HepG2 (cell line): Measurements from ENCODE around the gene WNK1. TPM values are rescaled to one million over a fixed set of nuclear protein-coding genes. Genes with fewer than 3 reads are reported as not detected.

ENCODE experiments used
- ATAC-seq: fragments of 200-7000 bp; cut with Tn5 transposase; 3 replicates; pipeline ENCODE4 v1.9.1; 2020; ENCODE audit warnings: mild to moderate bottlenecking, moderate library complexity
- BruUV-seq: library from RNA; stranded (reverse); fragments of 400-500 nt; replicated peaks from 2 replicates; lab custom pipeline; 2021; lab: Mats Ljungman, UMichigan
- CTCF ChIA-PET: fragments of 300-600 bp; formaldehyde crosslinking; extraction: SDS; loops from one replicate; lab custom pipeline; 2021; ENCODE audit warnings: low total read pairs, inconsistent platforms, low intra/inter-chr PET ratio; lab: Yijun Ruan, JAX
- POLR2A ChIA-PET: fragments of 350-600 bp; sonication (Branson Sonifier 250); formaldehyde crosslinking; loops from one replicate; lab custom pipeline; 2020; ENCODE audit warnings: antibody characterized with exemption, inconsistent platforms; lab: Yijun Ruan, JAX
- DNase-seq: peaks from one replicate; pipeline ENCODE4 v3.0.0-alpha.2; 2015; ENCODE audit warnings: low spot score
- FAIRE-seq: peaks from 3 replicates; lab custom pipeline; 2011; peaks lifted over from hg19 to GRCh38; lab: Jason Lieb, UNC
- H2AFZ ChIP-seq: one replicate; pipeline ENCODE4 v1.6.1; 2011; ENCODE audit warnings: low read length, inconsistent platforms
- H3K27ac ChIP-seq: fragments of 300-600 bp; 3 replicates; pipeline ENCODE4 v1.8.0; 2011; ENCODE audit warnings: mixed run types, mild to moderate bottlenecking, mixed read lengths, low read length, inconsistent platforms; ENCODE audit not compliant: insufficient read depth; ENCODE audit errors: extremely low read length
- H3K27me3 ChIP-seq, 2 experiments: fragments of 200-600 bp in 1 of 2; 2 replicates in 1 of 2; 3 replicates in 1 of 2; pipeline versions ENCODE4 v1.6.0 to v1.8.0; 2011; ENCODE audit warnings: low read length in 2 of 2, mild to moderate bottlenecking in 2 of 2, moderate library complexity in 2 of 2, inconsistent platforms in 1 of 2; ENCODE audit not compliant: insufficient read depth in 2 of 2, control insufficient read depth in 1 of 2
- H3K36me3 ChIP-seq, 2 experiments: fragments of 200-600 bp in 1 of 2; replicated peaks in 1 of 2; 2 replicates in 1 of 2; 3 replicates in 1 of 2; pipeline versions ENCODE4 v1.5.1 to v1.8.0; 2011; ENCODE audit warnings: low read length in 2 of 2, inconsistent platforms in 1 of 2; ENCODE audit not compliant: insufficient read depth in 2 of 2, control insufficient read depth in 1 of 2
- H3K4me1 ChIP-seq: 2 replicates; pipeline ENCODE4 v1.5.1; 2012; ENCODE audit warnings: low read length, inconsistent platforms; ENCODE audit not compliant: insufficient read depth
- H3K4me2 ChIP-seq: 2 replicates; pipeline ENCODE4 v1.6.0; 2011; ENCODE audit warnings: low read depth, low read length, inconsistent platforms
- H3K4me3 ChIP-seq, 3 experiments: fragments of 200-600 bp in 1 of 3; sonication (generic), shearing (Covaris generic) in 1 of 3; replicated peaks in 1 of 3; 2 replicates each; pipeline ENCODE4 v1.5.1; 2011 to 2016; ENCODE audit warnings: low read length in 3 of 3, inconsistent platforms in 2 of 3, low read depth in 2 of 3, mild to moderate bottlenecking in 2 of 3, control low read depth in 1 of 3, mixed read lengths in 1 of 3; ENCODE audit not compliant: insufficient read depth in 1 of 3
- H3K79me2 ChIP-seq: one replicate; pipeline ENCODE4 v1.6.1; 2011; ENCODE audit warnings: low read length, inconsistent platforms; ENCODE audit not compliant: insufficient read depth
- H3K9ac ChIP-seq: 2 replicates; pipeline ENCODE4 v1.6.0; 2011; ENCODE audit warnings: mild to moderate bottlenecking, low read depth, low read length, inconsistent platforms; ENCODE audit not compliant: insufficient read depth
- H3K9me3 ChIP-seq: 2 replicates; pipeline ENCODE4 v1.5.1; 2012; ENCODE audit warnings: mild to moderate bottlenecking, low read length
- H4K20me1 ChIP-seq: 2 replicates; pipeline ENCODE4 v1.6.0; 2011; ENCODE audit warnings: inconsistent platforms, mild to moderate bottlenecking, low read length, moderate library complexity; ENCODE audit not compliant: insufficient read depth
- JDP2 ChIP-seq: sonication (generic); formaldehyde crosslinking; IDR thresholded peaks from 2 replicates; pipeline ENCODE4 v1.8.1; 2022; ENCODE audit warnings: missing genetic modification reagents, borderline replicate concordance
- MAF1 ChIP-seq: sonication (generic); formaldehyde crosslinking; IDR thresholded peaks from 2 replicates; pipeline ENCODE4 v1.5.0; 2020; ENCODE audit warnings: missing genetic modification reagents, borderline replicate concordance
- NFKB2 ChIP-seq: sonication (generic); formaldehyde crosslinking; IDR thresholded peaks from 2 replicates; pipeline ENCODE4 v1.4.0; 2020; ENCODE audit warnings: missing genetic modification reagents, borderline replicate concordance
- RAD21 ChIP-seq: fragments of 450-650 bp; formaldehyde crosslinking; IDR thresholded peaks from 2 replicates; pipeline ENCODE4 v1.5.0; 2020; ENCODE audit warnings: mild to moderate bottlenecking
- RBM39 ChIP-seq: fragments of 200-400 bp; formaldehyde crosslinking; IDR thresholded peaks from one replicate; pipeline ENCODE4 v1.6.1; 2018; ENCODE audit warnings: antibody characterized with exemption, mild to moderate bottlenecking, low read depth, low read length; ENCODE audit not compliant: poor library complexity, severe bottlenecking
- RFX5 ChIP-seq: IDR thresholded peaks from 2 replicates; pipeline ENCODE4 v1.6.1; 2011; ENCODE audit warnings: low read depth, low read length, improper control_type of control experiment
- SALL2 ChIP-seq: sonication (generic); formaldehyde crosslinking; IDR thresholded peaks from 2 replicates; pipeline ENCODE4 v1.8.1; 2023; ENCODE audit warnings: mild to moderate bottlenecking, missing genetic modification reagents, inconsistent platforms
- YY1 ChIP-seq: IDR thresholded peaks from 2 replicates; pipeline ENCODE4 v1.6.1; 2011; ENCODE audit warnings: low read length, low read depth, moderate library complexity, mild to moderate bottlenecking; ENCODE audit not compliant: insufficient read depth, insufficient replicate concordance
- ZNF24 ChIP-seq: fragments of 450-650 bp; IDR thresholded peaks from 2 replicates; pipeline ENCODE4 v1.6.1; 2017; ENCODE audit warnings: antibody characterized with exemption, mild to moderate bottlenecking
- ZNF552 ChIP-seq: sonication (generic); formaldehyde crosslinking; IDR thresholded peaks from 2 replicates; pipeline ENCODE4 v1.9.0; 2022; ENCODE audit warnings: missing genetic modification reagents, mild to moderate bottlenecking, borderline replicate concordance
- WGBS: methylation state at CpG from one replicate; pipeline ENCODE4 v1.1.6; 2017; ENCODE audit warnings: low lambda C conversion rate; 5-methylcytosine and 5-hydroxymethylcytosine counted together
- in situ Hi-C: cut with HindIII; loops from 2 replicates; pipeline ENCODE4 v1.10.0; 2017; ENCODE audit warnings: low pct_unique_long_range_greater_than_20kb; ENCODE audit not compliant: extremely low pct_ligation_motif_present
- intact Hi-C: fragments of 100-400 bp; cut with micrococcal nuclease; formaldehyde crosslinking; loops from one replicate; pipeline ENCODE4 v1.10.0; 2022; ENCODE audit not compliant: unreplicated experiment
- polyA plus RNA-seq, 8 experiments: library from polyadenylated mRNA; depleted of rRNA in 3 of 8; stranded (reverse) in 7 of 8; unstranded in 1 of 8; fragments of >200 nt; fragmentation: Illumina TruSeq in 4 of 8; extraction: Trizol in 4 of 8; gene quantifications; 2 replicates each; pipeline versions ENCODE4 v1.2.1 to v1.2.3, GENCODE V29; 2011 to 2016; ENCODE audit warnings: low read depth in 4 of 8, missing spikeins in 1 of 8, mixed read lengths in 1 of 8; ENCODE audit not compliant: insufficient read depth in 1 of 8
- total RNA-seq, 5 experiments: library from RNA; depleted of rRNA; stranded (reverse); fragments of >200 nt; fragmentation: Illumina TruSeq; extraction: Trizol; gene quantifications; 2 replicates each; pipeline ENCODE4 v1.2.3, GENCODE V29; 2016; ENCODE audit warnings: low read depth in 1 of 5

WNK1 gene
- total and polyA plus RNA-seq, 2 of the 13 experiments (the other 11 are each of a cell fraction or from before 2014, with no cell fraction given) = 31.1 to 54.8 TPM

DNA sequence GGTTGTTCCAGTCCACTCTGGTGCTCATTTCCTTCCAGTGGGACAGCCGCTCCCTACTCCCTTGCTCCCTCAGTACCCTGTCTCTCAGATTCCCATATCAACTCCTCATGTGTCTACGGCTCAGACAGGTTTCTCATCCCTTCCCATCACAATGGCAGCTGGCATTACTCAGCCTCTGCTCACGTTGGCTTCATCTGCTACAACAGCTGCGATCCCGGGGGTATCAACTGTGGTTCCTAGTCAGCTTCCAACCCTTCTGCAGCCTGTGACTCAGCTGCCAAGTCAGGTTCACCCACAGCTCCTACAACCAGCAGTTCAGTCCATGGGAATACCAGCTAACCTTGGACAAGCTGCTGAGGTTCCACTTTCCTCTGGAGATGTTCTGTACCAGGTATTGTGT is 127.3 kb downstream of the WNK1 start:
- Histone ChIP-seq H3K27ac (no peak overlapping the region), H3K79me2 (no peaks in the 10 kb centered on the region), H3K4me1 (no peaks in the 10 kb centered on the region), H3K9me3 (no peaks in the 10 kb centered on the region), H3K4me3 (no peak overlapping the region), H4K20me1 (no peaks in the 10 kb centered on the region), H3K9ac (no peak overlapping the region), H3K36me3 (peaks cover 23 to 69% of the 10 kb centered on the region in 2 experiments), H3K27me3 (no peaks in the 10 kb centered on the region), H2AFZ (no peak overlapping the region), H3K4me2 (no peak overlapping the region)
- WGBS = 99% methylated on average over 5 of the region's 5 CpGs
- FAIRE-seq (no peak), DNase-seq (no peak), ATAC-seq (no peak)
- BruUV-seq = no TSS peak
- in situ Hi-C loops = loop anchor here (10.0 kb wide), 1 partner anchor 315 kb away; no protein-coding TSS in a partner anchor
- intact Hi-C loops = no loop called here
- ChIA-PET CTCF (no interaction called here), POLR2A (no interaction called here)
- TF ChIP-seq RBM39 = no peak
- no peak for TF ChIP-seq YY1
- no peak for TF ChIP-seq ZNF552 (CRISPR knock-in tag)
- TF ChIP-seq NFKB2 (CRISPR knock-in tag) = no peak
- no peak for TF ChIP-seq MAF1
- TF ChIP-seq SALL2 = no peak
- TF ChIP-seq JDP2 (CRISPR knock-in tag) = no peak
- no peak for TF ChIP-seq RFX5
- TF ChIP-seq RAD21 = no peak

- POLR2A ChIA-PET = no interaction called here
- no peak for TF ChIP-seq ZNF24
- TF ChIP-seq, all 625 proteins: peak for 0
- WGBS = 95% methylated on average over 4 of the region's 4 CpGs
- H4K20me1 ChIP-seq = no peaks in the 10 kb centered on the region
- H3K36me3 ChIP-seq = peaks cover 31 to 80% of the 10 kb centered on the region in 2 experiments
- H2AFZ ChIP-seq = no peak overlapping the region
- intact Hi-C loops (no loop called here), in situ Hi-C loops (loop anchor here (10.0 kb wide), 1 partner anchor 316 kb away; no protein-coding TSS in a partner anchor)
- H3K27me3 ChIP-seq = no peaks in the 10 kb centered on the region
- no peaks in the 10 kb centered on the region for H3K79me2 ChIP-seq
- no peak for FAIRE-seq
- no peak for DNase-seq
- H3K4me2 ChIP-seq = no peak overlapping the region
- H3K4me1 ChIP-seq = no peaks in the 10 kb centered on the region
- H3K27ac ChIP-seq = no peak overlapping the region
- CTCF ChIA-PET = no interaction called here
- no peak overlapping the region for H3K9ac ChIP-seq
- no peak overlapping the region for H3K4me3 ChIP-seq
- no peaks in the 10 kb centered on the region for H3K9me3 ChIP-seq
- ATAC-seq = no peak
- no TSS peak for BruUV-seq
Observed at GRCh38 chr12:880656-881055, 128.3 kb downstream of the WNK1 start.
